SK-N-SH treated with all-trans-retinoic acid at 6 μM for 48 hours (cell line): ENCODE results near the gene KDM6B.

ENCODE experiments used
- ATAC-seq: fragments of 200-7000 bp; cut with Tn5 transposase; 3 replicates; pipeline ENCODE4 v1.9.1; 2020; ENCODE audit warnings: mild to moderate bottlenecking, moderate library complexity
- ARNTL ChIP-seq: fragments of 450-650 bp; formaldehyde crosslinking; IDR thresholded peaks from 2 replicates; pipeline ENCODE4 v1.5.0; 2020; ENCODE audit warnings: low read depth, mild to moderate bottlenecking, moderate library complexity, borderline replicate concordance
- BACH2 ChIP-seq: fragments of 250-450 bp; sonication (Bioruptor Pico); IDR thresholded peaks from 2 replicates; pipeline ENCODE4 v1.9.0; 2021; ENCODE audit warnings: mild to moderate bottlenecking, borderline replicate concordance
- CSDC2 ChIP-seq: fragments of 250-450 bp; sonication (Bioruptor Pico); IDR thresholded peaks from 2 replicates; pipeline ENCODE4 v1.5.0; 2020; ENCODE audit warnings: mild to moderate bottlenecking, moderate library complexity
- ESRRG ChIP-seq: fragments of 250-450 bp; sonication (Bioruptor Pico); IDR thresholded peaks from 2 replicates; pipeline ENCODE4 v1.6.1; 2021; ENCODE audit warnings: mild to moderate bottlenecking
- GLIS3 ChIP-seq: fragments of 250-450 bp; sonication (Bioruptor Pico); IDR thresholded peaks from 2 replicates; pipeline ENCODE4 v1.5.0; 2020; ENCODE audit warnings: mild to moderate bottlenecking, moderate library complexity
- OSR1 ChIP-seq: fragments of 250-450 bp; sonication (Bioruptor Pico); IDR thresholded peaks from 2 replicates; pipeline ENCODE4 v1.8.0; 2022; ENCODE audit warnings: moderate library complexity, mild to moderate bottlenecking, inconsistent platforms
- PPARA ChIP-seq: fragments of 250-450 bp; sonication (Bioruptor Pico); IDR thresholded peaks from 2 replicates; pipeline ENCODE4 v1.5.0; 2020; ENCODE audit warnings: mild to moderate bottlenecking, borderline replicate concordance
- RARB ChIP-seq: fragments of 250-450 bp; sonication (Bioruptor Pico); IDR thresholded peaks from 2 replicates; pipeline ENCODE4 v1.8.0; 2021; ENCODE audit warnings: mild to moderate bottlenecking, moderate library complexity
- TCF4 ChIP-seq: fragments of 250-450 bp; sonication (Bioruptor Pico); IDR thresholded peaks from 2 replicates; pipeline ENCODE4 v1.8.0; 2021; ENCODE audit warnings: mild to moderate bottlenecking, moderate library complexity, borderline replicate concordance
- TOX ChIP-seq: fragments of 250-450 bp; sonication (Bioruptor Pico); IDR thresholded peaks from 2 replicates; pipeline ENCODE4 v1.8.0; 2021; ENCODE audit warnings: mild to moderate bottlenecking, moderate library complexity, borderline replicate concordance
- ZC3H10 ChIP-seq: fragments of 250-450 bp; sonication (Bioruptor Pico); IDR thresholded peaks from 2 replicates; pipeline ENCODE4 v1.5.1; 2021; ENCODE audit warnings: mild to moderate bottlenecking, moderate library complexity
- ZFP3 ChIP-seq: fragments of 250-450 bp; sonication (Bioruptor Pico); IDR thresholded peaks from 2 replicates; pipeline ENCODE4 v1.5.0; 2020; ENCODE audit warnings: mild to moderate bottlenecking, moderate library complexity
- ZFP30 ChIP-seq: fragments of 450-650 bp; formaldehyde crosslinking; IDR thresholded peaks from 2 replicates; pipeline ENCODE4 v1.5.0; 2022; ENCODE audit warnings: mild to moderate bottlenecking, moderate library complexity
- ZNF565 ChIP-seq: fragments of 450-650 bp; formaldehyde crosslinking; conservative IDR thresholded peaks from 2 replicates; pipeline ENCODE4 v1.5.0; 2020; ENCODE audit warnings: low read depth, mild to moderate bottlenecking, moderate library complexity
- ZNF70 ChIP-seq: fragments of 450-650 bp; formaldehyde crosslinking; IDR thresholded peaks from 2 replicates; pipeline ENCODE4 v1.5.0; 2020; ENCODE audit warnings: mild to moderate bottlenecking, moderate library complexity
- TF ChIP-seq, protein P1 (sequence below): fragments of 250-450 bp; sonication (Bioruptor Pico); IDR thresholded peaks from 2 replicates; pipeline ENCODE4 v1.8.0; 2020; ENCODE audit warnings: mild to moderate bottlenecking, moderate library complexity, borderline replicate concordance
- TF ChIP-seq, protein P2 (sequence below): fragments of 250-450 bp; sonication (Bioruptor Pico); IDR thresholded peaks from 2 replicates; pipeline ENCODE4 v1.5.1; 2021; ENCODE audit warnings: mild to moderate bottlenecking, moderate library complexity
- TF ChIP-seq, protein P3 (sequence below): fragments of 250-450 bp; sonication (Bioruptor Pico); IDR thresholded peaks from 2 replicates; pipeline ENCODE4 v1.5.0; 2020; ENCODE audit warnings: mild to moderate bottlenecking, moderate library complexity
- TF ChIP-seq, protein P4 (sequence below): fragments of 250-450 bp; sonication (Bioruptor Pico); IDR thresholded peaks from 2 replicates; pipeline ENCODE4 v1.8.0; 2021; ENCODE audit warnings: low read depth, mild to moderate bottlenecking, moderate library complexity, borderline replicate concordance

KDM6B gene

DNA sequence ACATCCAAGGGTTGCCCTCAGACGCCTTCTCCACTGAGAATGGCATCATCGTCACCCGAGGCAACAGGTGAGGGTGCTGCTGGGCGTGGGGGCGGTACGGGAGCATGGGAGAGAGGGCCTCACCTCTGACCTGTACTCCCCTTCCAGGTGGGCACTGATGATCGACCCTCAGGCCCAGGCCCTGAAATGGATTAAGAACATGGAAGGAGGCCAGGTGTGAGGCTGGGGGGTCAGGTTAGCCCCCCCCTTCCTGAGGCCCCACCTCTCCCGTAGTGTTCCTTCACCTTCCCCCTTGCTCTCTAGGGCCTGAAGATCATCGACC, 16.4 kb upstream of the KDM6B start:
- ATAC-seq = no peak
- TF ChIP-seq RARB (no peak), ZFP30 (CRISPR knock-in tag) (no peak), GLIS3 (CRISPR knock-in tag) (no peak)

DNA sequence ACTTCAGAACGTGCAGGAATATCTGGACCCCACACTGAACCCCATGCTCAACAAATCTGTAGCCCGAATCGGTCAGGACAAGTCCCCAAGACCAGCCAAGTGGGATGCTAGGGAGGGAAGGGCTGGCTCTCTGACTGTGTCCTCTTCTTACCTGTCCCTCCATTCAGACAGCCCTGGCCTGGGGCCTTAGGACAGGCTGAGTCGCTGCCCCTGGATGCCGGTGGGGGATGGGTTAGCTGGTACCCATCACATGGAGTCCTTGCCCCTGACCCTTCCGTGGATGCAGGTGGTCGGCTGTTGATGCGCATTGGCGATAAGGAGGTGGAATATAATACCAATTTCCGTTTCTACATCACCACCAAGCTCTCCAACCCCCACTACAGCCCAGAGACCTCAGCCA, 16.0 kb upstream of the KDM6B start:
- ATAC-seq = no peak

DNA sequence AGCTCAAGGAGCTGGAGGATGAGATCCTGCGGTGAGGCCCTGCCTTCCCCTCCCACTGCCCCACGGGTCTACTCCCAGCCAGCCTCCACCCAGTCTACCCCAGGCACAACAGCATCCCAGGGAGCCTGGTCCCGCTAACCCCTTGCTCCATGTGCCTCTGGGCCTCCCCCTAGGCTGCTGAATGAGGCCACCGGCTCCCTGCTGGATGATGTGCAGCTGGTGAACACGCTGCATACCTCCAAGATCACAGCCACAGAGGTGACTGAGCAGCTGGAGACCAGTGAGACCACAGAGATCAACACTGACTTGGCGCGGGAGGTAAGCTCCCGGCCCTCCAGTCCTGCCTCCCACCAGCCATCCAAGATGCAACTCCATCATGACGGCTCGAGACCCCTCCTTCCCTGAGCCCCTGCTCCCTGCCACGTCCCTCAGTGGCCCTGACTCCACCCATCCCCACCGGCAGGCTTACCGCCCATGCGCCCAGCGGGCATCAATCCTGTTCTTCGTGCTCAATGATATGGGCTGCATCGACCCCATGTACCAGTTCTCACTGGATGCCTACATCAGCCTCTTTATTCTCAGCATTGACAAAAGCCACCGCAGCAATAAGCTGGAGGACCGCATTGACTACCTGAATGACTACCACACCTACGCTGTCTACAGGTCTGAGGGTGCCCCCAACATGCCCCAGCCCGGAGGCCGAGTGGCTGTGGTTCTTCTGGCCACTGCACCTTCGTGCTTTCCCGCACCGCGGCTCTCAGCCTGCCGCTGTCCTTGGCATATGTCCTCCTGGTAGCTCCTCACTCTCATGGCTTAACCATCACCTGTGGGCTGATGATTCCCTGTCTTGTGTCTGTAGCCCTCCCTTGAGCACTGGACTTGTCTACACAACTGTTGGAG, 15.0 kb upstream of the KDM6B start:
- TF ChIP-seq, protein P1, sequence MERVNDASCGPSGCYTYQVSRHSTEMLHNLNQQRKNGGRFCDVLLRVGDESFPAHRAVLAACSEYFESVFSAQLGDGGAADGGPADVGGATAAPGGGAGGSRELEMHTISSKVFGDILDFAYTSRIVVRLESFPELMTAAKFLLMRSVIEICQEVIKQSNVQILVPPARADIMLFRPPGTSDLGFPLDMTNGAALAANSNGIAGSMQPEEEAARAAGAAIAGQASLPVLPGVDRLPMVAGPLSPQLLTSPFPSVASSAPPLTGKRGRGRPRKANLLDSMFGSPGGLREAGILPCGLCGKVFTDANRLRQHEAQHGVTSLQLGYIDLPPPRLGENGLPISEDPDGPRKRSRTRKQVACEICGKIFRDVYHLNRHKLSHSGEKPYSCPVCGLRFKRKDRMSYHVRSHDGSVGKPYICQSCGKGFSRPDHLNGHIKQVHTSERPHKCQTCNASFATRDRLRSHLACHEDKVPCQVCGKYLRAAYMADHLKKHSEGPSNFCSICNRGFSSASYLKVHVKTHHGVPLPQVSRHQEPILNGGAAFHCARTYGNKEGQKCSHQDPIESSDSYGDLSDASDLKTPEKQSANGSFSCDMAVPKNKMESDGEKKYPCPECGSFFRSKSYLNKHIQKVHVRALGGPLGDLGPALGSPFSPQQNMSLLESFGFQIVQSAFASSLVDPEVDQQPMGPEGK (CRISPR knock-in tag) = no peak
- TF ChIP-seq ZNF70 (CRISPR knock-in tag) = no peak
- TF ChIP-seq TOX (CRISPR knock-in tag) = no peak
- no peak for TF ChIP-seq RARB
- TF ChIP-seq, protein P2, sequence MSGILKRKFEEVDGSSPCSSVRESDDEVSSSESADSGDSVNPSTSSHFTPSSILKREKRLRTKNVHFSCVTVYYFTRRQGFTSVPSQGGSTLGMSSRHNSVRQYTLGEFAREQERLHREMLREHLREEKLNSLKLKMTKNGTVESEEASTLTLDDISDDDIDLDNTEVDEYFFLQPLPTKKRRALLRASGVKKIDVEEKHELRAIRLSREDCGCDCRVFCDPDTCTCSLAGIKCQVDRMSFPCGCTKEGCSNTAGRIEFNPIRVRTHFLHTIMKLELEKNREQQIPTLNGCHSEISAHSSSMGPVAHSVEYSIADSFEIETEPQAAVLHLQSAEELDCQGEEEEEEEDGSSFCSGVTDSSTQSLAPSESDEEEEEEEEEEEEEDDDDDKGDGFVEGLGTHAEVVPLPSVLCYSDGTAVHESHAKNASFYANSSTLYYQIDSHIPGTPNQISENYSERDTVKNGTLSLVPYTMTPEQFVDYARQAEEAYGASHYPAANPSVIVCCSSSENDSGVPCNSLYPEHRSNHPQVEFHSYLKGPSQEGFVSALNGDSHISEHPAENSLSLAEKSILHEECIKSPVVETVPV (CRISPR knock-in tag) = no peak
- TF ChIP-seq ZFP3 (CRISPR knock-in tag) = no peak
- TF ChIP-seq ZFP30 (CRISPR knock-in tag) = no peak
- no peak for TF ChIP-seq ZNF565 (CRISPR knock-in tag)
- no peak for TF ChIP-seq BACH2 (CRISPR knock-in tag)
- TF ChIP-seq, protein P3, sequence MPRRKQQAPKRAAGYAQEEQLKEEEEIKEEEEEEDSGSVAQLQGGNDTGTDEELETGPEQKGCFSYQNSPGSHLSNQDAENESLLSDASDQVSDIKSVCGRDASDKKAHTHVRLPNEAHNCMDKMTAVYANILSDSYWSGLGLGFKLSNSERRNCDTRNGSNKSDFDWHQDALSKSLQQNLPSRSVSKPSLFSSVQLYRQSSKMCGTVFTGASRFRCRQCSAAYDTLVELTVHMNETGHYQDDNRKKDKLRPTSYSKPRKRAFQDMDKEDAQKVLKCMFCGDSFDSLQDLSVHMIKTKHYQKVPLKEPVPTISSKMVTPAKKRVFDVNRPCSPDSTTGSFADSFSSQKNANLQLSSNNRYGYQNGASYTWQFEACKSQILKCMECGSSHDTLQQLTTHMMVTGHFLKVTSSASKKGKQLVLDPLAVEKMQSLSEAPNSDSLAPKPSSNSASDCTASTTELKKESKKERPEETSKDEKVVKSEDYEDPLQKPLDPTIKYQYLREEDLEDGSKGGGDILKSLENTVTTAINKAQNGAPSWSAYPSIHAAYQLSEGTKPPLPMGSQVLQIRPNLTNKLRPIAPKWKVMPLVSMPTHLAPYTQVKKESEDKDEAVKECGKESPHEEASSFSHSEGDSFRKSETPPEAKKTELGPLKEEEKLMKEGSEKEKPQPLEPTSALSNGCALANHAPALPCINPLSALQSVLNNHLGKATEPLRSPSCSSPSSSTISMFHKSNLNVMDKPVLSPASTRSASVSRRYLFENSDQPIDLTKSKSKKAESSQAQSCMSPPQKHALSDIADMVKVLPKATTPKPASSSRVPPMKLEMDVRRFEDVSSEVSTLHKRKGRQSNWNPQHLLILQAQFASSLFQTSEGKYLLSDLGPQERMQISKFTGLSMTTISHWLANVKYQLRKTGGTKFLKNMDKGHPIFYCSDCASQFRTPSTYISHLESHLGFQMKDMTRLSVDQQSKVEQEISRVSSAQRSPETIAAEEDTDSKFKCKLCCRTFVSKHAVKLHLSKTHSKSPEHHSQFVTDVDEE (CRISPR knock-in tag) = no peak
- no peak for ATAC-seq

More for the DNA sequence above, 16.0 kb upstream of the KDM6B start:
- no peak for TF ChIP-seq TCF4 (CRISPR knock-in tag)
- no peak for TF ChIP-seq CSDC2 (CRISPR knock-in tag)
- no peak for TF ChIP-seq ZFP3 (CRISPR knock-in tag)
- TF ChIP-seq ZNF70 (CRISPR knock-in tag) = no peak
- no peak for TF ChIP-seq OSR1
- TF ChIP-seq ARNTL (CRISPR knock-in tag) = no peak
- TF ChIP-seq TOX (CRISPR knock-in tag) = no peak
- no peak for TF ChIP-seq PPARA (CRISPR knock-in tag)

DNA sequence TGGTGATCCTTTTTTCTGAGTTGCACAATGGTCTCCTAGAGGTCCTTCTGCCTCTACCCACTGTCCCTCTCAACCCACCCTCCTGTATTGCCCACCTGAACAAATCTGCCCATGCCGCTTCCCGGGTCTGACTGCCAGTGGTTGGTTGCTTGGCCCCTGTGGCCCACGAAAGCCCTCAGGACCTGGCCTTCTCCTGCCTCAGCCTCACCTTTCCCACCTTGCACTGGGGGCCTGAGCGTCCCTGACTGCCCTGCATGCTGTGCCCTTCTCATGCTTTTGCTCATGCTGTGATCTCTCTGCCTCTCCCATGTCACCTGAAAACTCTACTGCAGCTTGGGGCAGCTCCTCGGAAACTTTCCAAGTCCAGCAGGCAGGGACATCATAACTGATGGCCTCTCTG, 13.8 kb upstream of the KDM6B start:
- no peak for TF ChIP-seq ZC3H10 (CRISPR knock-in tag)
- TF ChIP-seq OSR1 = no peak
- TF ChIP-seq, protein P3 (CRISPR knock-in tag) = no peak
- TF ChIP-seq GLIS3 (CRISPR knock-in tag) = no peak
- TF ChIP-seq, protein P1 (CRISPR knock-in tag) = no peak
- TF ChIP-seq ZFP30 (CRISPR knock-in tag) = no peak
- no peak for TF ChIP-seq TCF4 (CRISPR knock-in tag)
- TF ChIP-seq ESRRG (CRISPR knock-in tag) = no peak
- no peak for TF ChIP-seq ARNTL (CRISPR knock-in tag)
- TF ChIP-seq, protein P4, sequence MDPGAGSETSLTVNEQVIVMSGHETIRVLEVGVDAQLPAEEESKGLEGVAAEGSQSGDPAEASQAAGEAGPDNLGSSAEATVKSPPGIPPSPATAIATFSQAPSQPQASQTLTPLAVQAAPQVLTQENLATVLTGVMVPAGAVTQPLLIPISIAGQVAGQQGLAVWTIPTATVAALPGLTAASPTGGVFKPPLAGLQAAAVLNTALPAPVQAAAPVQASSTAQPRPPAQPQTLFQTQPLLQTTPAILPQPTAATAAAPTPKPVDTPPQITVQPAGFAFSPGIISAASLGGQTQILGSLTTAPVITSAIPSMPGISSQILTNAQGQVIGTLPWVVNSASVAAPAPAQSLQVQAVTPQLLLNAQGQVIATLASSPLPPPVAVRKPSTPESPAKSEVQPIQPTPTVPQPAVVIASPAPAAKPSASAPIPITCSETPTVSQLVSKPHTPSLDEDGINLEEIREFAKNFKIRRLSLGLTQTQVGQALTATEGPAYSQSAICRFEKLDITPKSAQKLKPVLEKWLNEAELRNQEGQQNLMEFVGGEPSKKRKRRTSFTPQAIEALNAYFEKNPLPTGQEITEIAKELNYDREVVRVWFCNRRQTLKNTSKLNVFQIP (CRISPR knock-in tag) = no peak
- TF ChIP-seq RARB = no peak
- no peak for TF ChIP-seq BACH2 (CRISPR knock-in tag)
- no peak for ATAC-seq
